DMS 273 (cell line): ENCODE results near the gene ARG1.

ENCODE experiments used
- DNase-seq: peaks from one replicate; lab custom pipeline; 2025; ENCODE audit not compliant: unreplicated experiment; lab: John Stamatoyannopoulos, UW

The ARG1 gene

GRCh38 chr6:131581523-131581922, 8.5 kb downstream of the ARG1 start:
- DNase-seq = no peak

GRCh38 chr6:131586543-131586942, 13.5 kb downstream of the ARG1 start:
- no peak for DNase-seq

GRCh38 chr6:131587909-131588308, 14.9 kb downstream of the ARG1 start:
- DNase-seq = no peak

- DNase-seq = no peak
These were observed 15.6 kb downstream of the ARG1 start for GRCh38 chr6:131588643-131589042.

GRCh38 chr6:131592935-131593334, 19.9 kb downstream of the ARG1 start:
- DNase-seq = no peak

GRCh38 chr6:131594074-131594473, 21.0 kb downstream of the ARG1 start:
- no peak for DNase-seq

- DNase-seq = no peak
These were observed 24.4 kb downstream of the ARG1 start for GRCh38 chr6:131597446-131597845.

GRCh38 chr6:131600716-131601115, 27.7 kb downstream of the ARG1 start:
- no peak for DNase-seq

- no peak for DNase-seq
These were observed 29.8 kb downstream of the ARG1 start for GRCh38 chr6:131602781-131603312.

GRCh38 chr6:131613296-131613925, 40.4 kb downstream of the ARG1 start:
- DNase-seq = no peak

GRCh38 chr6:131615275-131615674, 42.2 kb downstream of the ARG1 start:
- DNase-seq = no peak

GRCh38 chr6:131627724-131628682, 55.0 kb downstream of the ARG1 start, which contains the start of gene MED23:
Gene MED23 (minus strand): TSS chr6:131628242. CDS start chr6:131628049, 193 bp downstream.
- peak; percentile 97 for DNase-seq

GRCh38 chr6:131628726-131629125, 55.7 kb downstream of the ARG1 start:
- DNase-seq = no peak

- DNase-seq = peak; percentile 5
These were observed 56.6 kb downstream of the ARG1 start for GRCh38 chr6:131629651-131630050.

GRCh38 chr6:131631625-131632289, 58.7 kb downstream of the ARG1 start:
- DNase-seq = no peak
